SH-SY5Y (cell line): Measurements from ENCODE around the gene SLC25A36.

ENCODE experiments used
- GATA2 ChIP-seq: IDR thresholded peaks from 2 replicates; pipeline ENCODE4 v1.6.1; 2011; ENCODE audit warnings: mild to moderate bottlenecking, low read depth, low read length
- GATA3 ChIP-seq: IDR thresholded peaks from 2 replicates; pipeline ENCODE4 v1.6.1; 2011; ENCODE audit warnings: low read depth, mild to moderate bottlenecking, low read length, moderate library complexity

GRCh38 chr3:140905559-140905958, 36.1 kb upstream of the SLC25A36 start:
- TF ChIP-seq GATA3, result no peak
- TF ChIP-seq GATA2, result no peak
